GM12872 (cell line): Measurements from ENCODE around the gene CLEC7A.

ENCODE experiments used
- TF ChIP-seq, protein P1 (sequence below): IDR thresholded peaks from 3 replicates; pipeline ENCODE4 v1.5.1; 2011; ENCODE audit warnings: low read depth, mild to moderate bottlenecking, low read length, moderate library complexity; ENCODE audit not compliant: insufficient read depth

Gene CLEC7A

DNA sequence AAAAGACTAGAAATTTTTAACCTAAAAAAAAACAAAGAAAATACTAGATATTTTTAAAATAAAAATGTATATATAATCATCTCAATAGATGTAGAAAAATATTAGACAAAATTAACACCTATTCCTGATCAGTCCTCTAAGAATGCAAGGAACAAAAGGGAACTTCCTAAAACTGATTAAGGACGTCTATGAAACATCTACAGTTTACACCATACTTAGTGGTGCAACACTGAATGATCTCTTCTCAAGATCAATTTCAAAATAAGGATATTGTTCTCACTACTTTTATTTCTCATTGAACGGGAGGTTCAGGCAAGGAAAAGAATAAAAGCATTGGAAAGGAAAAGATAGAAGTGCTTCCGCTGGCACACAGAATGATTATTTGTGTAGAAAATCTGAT lies 26.0 kb upstream of the CLEC7A start:
- TF ChIP-seq, protein P1, sequence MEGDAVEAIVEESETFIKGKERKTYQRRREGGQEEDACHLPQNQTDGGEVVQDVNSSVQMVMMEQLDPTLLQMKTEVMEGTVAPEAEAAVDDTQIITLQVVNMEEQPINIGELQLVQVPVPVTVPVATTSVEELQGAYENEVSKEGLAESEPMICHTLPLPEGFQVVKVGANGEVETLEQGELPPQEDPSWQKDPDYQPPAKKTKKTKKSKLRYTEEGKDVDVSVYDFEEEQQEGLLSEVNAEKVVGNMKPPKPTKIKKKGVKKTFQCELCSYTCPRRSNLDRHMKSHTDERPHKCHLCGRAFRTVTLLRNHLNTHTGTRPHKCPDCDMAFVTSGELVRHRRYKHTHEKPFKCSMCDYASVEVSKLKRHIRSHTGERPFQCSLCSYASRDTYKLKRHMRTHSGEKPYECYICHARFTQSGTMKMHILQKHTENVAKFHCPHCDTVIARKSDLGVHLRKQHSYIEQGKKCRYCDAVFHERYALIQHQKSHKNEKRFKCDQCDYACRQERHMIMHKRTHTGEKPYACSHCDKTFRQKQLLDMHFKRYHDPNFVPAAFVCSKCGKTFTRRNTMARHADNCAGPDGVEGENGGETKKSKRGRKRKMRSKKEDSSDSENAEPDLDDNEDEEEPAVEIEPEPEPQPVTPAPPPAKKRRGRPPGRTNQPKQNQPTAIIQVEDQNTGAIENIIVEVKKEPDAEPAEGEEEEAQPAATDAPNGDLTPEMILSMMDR = no peak

DNA sequence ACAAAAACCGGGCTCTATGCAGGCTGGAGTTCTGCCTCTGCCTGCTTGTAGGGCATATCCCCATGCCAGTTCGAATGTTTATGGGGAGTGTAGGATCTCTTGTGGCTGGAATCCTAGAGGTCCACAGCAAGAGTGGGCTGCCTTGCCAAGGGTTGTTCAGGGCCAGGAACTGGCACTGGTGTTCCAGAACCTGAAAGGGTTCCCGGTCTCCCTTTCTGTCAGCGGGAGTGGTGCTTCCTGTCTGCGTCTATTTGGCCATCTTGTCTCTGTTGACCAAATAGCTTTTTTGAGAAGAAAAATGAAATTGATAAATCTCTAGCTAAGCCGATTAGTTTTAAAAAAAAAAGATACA lies 24.1 kb upstream of the CLEC7A start:
- TF ChIP-seq, protein P1 = no peak

DNA sequence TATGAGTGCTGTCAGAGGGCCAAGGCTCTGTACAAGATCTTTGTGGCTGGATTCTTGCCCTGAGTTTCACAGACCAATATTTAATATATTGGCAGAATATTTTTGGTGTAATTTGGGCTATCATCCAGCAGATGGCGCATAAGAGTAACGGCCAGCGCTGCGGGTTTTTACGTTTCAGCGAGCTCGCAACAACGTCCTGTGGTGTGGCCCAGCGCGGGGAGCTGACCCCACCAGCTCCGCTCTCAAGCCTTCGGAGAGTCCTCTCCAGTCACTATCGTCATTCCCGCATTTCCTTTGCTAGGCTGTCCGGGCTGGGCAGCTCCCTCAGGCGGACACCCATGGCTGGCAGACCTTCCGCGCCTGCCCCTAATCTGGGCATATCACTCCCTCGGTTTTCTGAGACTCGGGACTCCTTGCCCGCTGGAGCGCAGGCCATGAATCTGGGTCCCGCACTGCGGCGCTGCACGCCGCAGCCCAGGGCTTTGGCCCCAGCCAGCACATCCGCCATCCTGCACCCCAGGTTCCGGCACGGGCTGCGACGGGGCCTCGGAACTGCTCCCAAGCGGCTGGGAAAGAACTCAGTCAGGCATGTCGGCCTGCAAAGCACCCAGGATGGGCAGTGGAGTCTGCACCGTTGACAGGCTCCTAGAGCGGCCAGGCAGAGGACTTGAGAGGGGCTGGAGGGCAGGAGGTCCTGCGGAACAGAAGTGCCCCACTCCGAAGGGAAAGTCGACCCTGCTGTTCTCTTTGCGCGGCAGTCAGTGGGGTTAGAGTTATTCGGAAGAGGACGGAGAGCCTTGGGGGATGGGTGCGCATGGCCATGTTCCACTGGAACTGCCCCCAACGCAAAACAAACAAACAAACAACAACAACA lies 23.5 kb upstream of the CLEC7A start:
- TF ChIP-seq, protein P1 = peak; percentile 78

DNA sequence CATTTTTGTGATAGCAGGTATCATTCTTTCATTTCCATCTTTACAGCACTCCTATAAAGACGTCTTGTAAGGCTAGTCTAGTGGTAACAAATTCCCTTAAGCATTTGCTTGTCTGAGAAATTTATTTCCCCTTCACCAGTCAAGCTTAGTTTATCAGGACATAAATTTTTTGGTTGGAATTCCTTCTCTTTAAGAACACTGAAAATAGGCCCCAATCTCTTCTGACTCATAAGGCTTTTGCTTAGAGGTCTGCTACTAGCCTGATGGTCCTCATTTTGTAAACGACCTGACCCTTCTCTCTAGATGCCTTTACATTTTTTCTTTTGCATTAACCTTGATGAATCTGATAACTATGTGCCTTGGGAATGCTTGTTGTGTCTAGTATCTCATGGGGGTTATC lies 21.6 kb upstream of the CLEC7A start:
- TF ChIP-seq, protein P1 = no peak

DNA sequence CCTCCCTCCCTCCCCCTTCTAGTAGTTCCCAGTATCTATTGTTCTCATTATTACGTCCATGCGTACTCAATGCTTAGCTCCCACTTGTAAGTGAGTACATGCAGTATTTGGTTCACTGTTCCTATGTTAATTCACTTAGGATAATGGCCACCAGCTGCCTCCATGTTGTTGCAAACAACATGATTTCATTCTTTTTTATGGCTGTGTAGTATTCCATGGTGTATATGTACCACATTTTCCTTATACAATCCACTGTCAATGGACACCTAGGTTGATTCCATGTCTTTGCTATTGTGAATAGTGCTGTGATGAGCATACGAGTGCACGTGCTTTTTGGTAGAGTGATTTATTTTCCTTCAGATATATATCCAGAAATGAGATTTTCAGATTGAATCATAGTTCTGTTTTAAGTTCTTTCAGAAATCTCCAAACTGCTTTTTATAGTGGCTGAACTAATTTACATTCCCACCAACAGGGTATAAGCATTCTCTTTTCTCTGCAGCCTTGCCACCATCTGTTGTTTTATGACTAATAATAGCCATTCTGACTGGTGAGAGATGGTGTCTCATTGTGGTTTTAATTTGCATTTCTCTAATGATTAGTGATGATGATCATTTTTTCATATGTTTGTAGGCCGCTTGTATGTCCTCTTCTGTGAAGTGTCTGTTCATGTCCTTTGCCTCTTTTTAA lies 17.9 kb upstream of the CLEC7A start:
- TF ChIP-seq, protein P1 = no peak

DNA sequence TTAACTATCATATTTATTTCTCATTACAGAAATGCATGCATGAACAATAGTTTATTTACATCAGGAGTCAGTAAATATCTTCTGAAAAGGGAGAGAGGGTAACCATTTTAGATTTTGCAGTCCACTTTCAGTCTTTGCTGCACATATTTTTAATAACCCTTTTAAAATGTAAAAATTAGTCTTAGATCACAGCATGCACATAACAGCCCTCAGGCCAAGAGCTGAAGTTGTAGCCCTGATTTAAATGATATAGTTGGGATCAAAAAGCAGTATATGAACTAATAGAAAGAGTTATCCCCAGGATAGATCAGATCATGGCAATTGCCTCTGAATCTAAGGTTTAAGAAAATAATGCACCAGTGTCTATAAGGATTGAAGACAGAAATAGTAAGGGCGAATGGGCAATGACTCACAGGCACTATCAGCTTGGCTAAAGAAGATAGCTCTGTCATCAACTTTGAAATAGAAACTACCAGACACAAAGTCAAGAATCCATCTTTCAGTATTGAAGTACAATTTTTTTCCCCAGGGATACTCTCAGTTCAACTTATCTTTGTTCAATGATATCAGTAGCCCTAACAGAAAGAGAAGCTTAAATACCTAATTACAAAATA lies 13.1 kb upstream of the CLEC7A start:
- TF ChIP-seq, protein P1 = no peak

DNA sequence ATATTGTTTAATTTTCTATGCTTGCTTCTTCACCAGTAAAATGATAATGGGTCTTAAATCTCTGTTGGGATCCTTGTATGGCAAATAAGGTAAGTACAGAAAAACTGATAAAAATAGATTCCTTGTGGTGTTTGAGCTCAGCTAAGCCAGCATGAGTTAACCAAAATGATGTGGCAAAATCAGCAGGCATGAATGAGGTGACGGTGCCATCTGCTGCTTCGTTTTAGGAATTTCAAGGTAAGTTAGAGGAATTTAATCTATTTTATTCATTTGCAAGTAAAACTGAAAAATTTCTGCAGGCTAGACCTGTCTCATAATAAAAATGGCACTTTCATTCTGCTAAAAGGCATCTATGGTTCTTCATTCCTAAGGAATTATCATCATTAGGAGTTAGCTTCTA lies 10.0 kb upstream of the CLEC7A start:
- TF ChIP-seq, protein P1 = peak; percentile 37; the same call in 2 of the 3 replicates
